Transverse colon (tissue), 4 donors: ENCODE measurements around the gene RNLS.

Experiments used
- EP300 ChIP-seq: sonication (generic); formaldehyde crosslinking; IDR thresholded peaks from one replicate; pipeline ENCODE4 v1.6.1; 2017; ENCODE audit warnings: antibody characterized with exemption, low read depth
- POLR2AphosphoS5 ChIP-seq, 3 donors: sonication (generic); formaldehyde crosslinking; IDR thresholded peaks; one replicate each; pipeline ENCODE4 v1.6.1; 2016; ENCODE audit warnings: antibody characterized with exemption in 3 of 3
- TF ChIP-seq, protein P1 (sequence below), 5 experiments: fragments of 200-600 bp in 3 of 5; fragments of 450-650 bp in 2 of 5; sonication (generic) in 3 of 5; IDR thresholded peaks; 1 replicate in 2 of 5; 2 replicates in 3 of 5; pipeline ENCODE4 v1.5.1; 2016 to 2017; ENCODE audit warnings: antibody characterized with exemption in 5 of 5, inconsistent platforms in 3 of 5, mild to moderate bottlenecking in 2 of 5, moderate library complexity in 1 of 5

DNA sequence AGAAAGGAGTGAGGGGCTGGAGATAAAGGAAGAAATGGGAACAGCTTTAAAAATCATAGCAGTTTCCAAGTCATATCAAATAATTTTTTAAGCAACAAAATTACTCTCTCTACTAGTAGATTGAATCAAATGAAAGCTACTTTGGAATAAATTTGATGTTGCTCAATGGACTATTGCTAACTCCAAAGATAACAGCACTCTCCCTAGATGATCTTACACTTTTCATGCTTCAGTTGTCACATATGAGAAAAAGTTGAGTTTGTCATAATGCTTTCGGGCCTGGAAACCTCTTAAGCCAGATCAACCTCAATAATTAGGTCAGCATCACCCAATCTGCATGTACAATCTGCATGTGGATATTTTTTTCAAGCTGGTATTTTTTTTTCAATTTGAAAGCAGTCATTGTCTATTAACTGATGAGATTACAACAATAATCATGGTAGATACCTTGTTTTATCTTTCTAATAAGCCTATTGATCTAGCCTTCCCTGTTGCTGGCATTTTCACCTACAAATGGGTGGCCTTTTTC lies 34.7 kb upstream of the RNLS start:
- TF ChIP-seq, protein P1, sequence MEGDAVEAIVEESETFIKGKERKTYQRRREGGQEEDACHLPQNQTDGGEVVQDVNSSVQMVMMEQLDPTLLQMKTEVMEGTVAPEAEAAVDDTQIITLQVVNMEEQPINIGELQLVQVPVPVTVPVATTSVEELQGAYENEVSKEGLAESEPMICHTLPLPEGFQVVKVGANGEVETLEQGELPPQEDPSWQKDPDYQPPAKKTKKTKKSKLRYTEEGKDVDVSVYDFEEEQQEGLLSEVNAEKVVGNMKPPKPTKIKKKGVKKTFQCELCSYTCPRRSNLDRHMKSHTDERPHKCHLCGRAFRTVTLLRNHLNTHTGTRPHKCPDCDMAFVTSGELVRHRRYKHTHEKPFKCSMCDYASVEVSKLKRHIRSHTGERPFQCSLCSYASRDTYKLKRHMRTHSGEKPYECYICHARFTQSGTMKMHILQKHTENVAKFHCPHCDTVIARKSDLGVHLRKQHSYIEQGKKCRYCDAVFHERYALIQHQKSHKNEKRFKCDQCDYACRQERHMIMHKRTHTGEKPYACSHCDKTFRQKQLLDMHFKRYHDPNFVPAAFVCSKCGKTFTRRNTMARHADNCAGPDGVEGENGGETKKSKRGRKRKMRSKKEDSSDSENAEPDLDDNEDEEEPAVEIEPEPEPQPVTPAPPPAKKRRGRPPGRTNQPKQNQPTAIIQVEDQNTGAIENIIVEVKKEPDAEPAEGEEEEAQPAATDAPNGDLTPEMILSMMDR (IDR thresholded peaks at IDR 0.05) = no peak
- no peak for TF ChIP-seq EP300
- no peak for TF ChIP-seq POLR2AphosphoS5 (IDR thresholded peaks at IDR 0.05)
